Measurements from ENCODE around the gene DDX11. TPM values are rescaled to one million over a fixed set of nuclear protein-coding genes. Genes with fewer than 3 reads are reported as not detected.
"Not testable (repeated sequence)": the region's sequence is repeated elsewhere in the genome, so short reads cannot be mapped to it uniquely, and the experiment has no call there.

The DDX11 gene
- polyA plus RNA-seq, 1 donor from 2014 or later: 22.3 TPM

DNA sequence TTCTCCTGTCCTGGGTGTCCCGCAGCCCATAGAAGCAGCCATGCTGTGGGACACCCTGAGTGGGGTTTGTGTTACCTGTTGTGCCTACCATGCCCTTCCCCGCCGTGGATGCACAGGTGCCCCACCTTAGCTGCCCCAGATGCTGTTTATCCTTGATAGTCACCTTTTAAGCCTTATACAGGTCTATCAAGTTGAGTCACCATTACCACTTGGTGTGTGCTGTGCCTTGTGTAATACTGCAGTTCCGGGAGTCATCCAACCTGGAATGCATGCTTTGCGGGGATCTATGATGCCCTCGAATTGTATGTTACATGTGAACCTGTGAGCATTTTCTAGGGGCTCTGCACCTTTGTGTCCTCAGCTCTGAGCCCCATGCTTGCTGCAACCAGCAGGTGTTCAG is 7.6 kb downstream of the DDX11 start:
- not testable (repeated sequence) for H3K27me3 Mint-ChIP-seq, H3K27ac Mint-ChIP-seq, H3K9me3 Mint-ChIP-seq, H3K36me3 Mint-ChIP-seq
- peaks cover 4 to 13% (median 5%) of the 10 kb centered on the region in 3 donors for H3K4me1 Mint-ChIP-seq
- H3K4me3 Mint-ChIP-seq: peak overlapping the region in 1 of 4 donors; percentile 3

DNA sequence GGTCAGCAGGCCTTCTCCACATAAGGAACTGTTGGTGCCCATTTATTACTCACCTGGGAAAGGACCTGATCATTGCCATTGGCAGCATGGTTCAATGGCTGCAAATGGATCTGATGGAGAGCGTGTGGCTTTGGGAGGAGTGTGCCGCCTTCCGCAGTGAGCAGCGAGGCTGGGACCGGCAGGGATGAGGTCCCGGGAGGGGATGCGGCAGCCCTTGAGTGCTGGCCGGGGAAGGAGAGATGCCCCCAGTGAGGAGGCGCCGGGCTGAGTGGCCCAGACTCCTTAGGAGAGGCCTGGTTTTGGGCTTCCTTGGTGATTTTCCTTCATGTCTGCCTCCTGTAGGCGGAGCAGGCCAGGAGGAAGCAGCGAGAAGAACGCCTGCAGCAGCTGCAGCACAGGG is 10.6 kb downstream of the DDX11 start:
- H3K27ac Mint-ChIP-seq, H3K4me1 Mint-ChIP-seq, H3K27me3 Mint-ChIP-seq, H3K9me3 Mint-ChIP-seq, H3K36me3 Mint-ChIP-seq, H3K4me3 Mint-ChIP-seq: not testable (repeated sequence)

DNA sequence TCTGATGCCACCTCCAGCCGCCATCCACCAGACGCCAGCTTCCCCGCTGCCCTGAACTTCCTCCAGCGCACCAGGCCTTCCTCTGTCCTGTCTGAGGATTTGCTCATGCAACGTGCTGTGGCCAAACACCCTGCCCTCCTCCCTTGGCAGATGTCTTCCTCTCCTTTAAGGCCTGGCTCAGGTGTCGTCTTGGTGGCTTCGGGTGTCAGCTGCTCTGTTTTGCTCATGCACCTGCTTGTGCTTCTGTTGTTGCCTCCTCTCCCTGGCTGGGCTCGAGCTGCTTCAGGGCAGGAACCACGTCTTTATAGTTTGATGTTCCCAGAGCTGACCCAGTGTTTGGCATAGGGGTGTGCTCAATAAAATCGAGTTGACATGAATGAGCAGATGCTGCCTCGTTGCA is 12.4 kb downstream of the DDX11 start:
- not testable (repeated sequence) for H3K36me3 Mint-ChIP-seq, H3K27ac Mint-ChIP-seq, H3K27me3 Mint-ChIP-seq, H3K9me3 Mint-ChIP-seq, H3K4me3 Mint-ChIP-seq, H3K4me1 Mint-ChIP-seq

GRCh38 chr12:31087486-31087885 is 13.8 kb downstream of the DDX11 start:
- not testable (repeated sequence) for H3K36me3 Mint-ChIP-seq, H3K27me3 Mint-ChIP-seq, H3K9me3 Mint-ChIP-seq, H3K27ac Mint-ChIP-seq, H3K4me3 Mint-ChIP-seq, H3K4me1 Mint-ChIP-seq

GRCh38 chr12:31087956-31088355 is 14.3 kb downstream of the DDX11 start:
- not testable (repeated sequence) for H3K4me3 Mint-ChIP-seq, H3K27ac Mint-ChIP-seq, H3K9me3 Mint-ChIP-seq, H3K36me3 Mint-ChIP-seq, H3K4me1 Mint-ChIP-seq, H3K27me3 Mint-ChIP-seq

DNA sequence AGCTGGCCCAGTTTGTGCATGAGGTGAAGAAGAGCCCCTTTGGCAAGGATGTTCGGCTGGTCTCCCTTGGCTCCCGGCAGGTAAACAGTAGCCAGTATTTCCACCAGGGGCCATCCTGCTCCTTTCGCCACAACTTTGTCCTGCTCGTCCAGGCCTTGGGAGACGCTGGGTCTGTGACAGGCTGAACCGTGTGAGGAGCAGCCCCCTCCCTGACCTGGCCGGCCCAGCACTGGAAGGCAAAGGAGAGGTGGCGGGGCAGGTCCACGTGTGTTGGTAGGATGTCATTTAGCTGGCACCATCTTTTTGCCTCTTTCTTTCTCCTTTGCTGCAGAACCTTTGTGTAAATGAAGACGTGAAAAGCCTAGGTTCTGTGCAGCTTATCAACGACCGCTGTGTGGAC is 15.4 kb downstream of the DDX11 start:
- no peaks in the 10 kb centered on the region for H3K4me1 Mint-ChIP-seq
- H3K9me3 Mint-ChIP-seq: no peaks in the 10 kb centered on the region
- no peaks in the 10 kb centered on the region for H3K27me3 Mint-ChIP-seq
- H3K36me3 Mint-ChIP-seq: no peaks in the 10 kb centered on the region
- no peak overlapping the region for H3K27ac Mint-ChIP-seq
- no peak overlapping the region for H3K4me3 Mint-ChIP-seq

DNA sequence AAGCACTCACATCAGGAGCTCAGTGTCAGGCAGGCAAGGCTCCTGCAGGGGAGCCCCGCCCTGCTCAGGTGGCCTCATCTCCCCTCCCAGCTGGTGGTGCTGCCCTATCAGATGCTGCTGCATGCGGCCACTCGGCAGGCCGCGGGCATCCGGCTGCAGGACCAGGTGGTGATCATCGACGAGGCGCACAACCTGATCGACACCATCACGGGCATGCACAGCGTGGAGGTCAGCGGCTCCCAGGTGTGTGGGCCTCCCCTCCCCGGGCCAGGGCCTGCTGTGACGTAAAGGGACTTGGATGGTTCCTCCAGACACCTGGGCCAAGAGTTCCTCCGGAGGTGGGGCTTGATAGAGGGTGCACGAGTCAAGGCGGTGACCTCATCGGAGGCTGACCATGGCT is 18.0 kb downstream of the DDX11 start:
- not testable (repeated sequence) for H3K27me3 Mint-ChIP-seq, H3K36me3 Mint-ChIP-seq

DNA sequence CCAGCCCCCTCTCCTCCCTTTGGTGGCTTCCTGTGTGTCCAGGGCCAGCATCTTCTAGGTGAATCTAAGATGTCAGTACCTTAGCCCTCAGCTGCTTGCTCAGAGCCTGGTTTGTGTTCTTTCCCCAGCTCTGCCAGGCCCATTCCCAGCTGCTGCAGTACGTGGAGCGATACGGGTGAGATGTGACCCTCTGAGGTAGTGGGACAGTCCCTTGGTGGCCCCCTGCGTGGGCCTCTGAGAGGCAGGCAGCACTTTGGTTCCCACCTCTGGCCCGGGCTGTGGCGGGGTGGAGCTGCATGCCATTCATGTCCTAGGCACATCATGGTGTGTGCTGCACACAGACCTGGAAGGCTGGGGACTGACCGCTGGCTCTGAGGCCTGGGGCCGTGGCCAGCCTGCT is 19.1 kb downstream of the DDX11 start:
- not testable (repeated sequence) for H3K27me3 Mint-ChIP-seq, H3K4me1 Mint-ChIP-seq, H3K9me3 Mint-ChIP-seq, H3K4me3 Mint-ChIP-seq, H3K36me3 Mint-ChIP-seq, H3K27ac Mint-ChIP-seq

More for the DNA sequence above, 18.0 kb downstream of the DDX11 start:
- not testable (repeated sequence) for H3K27ac Mint-ChIP-seq, H3K4me1 Mint-ChIP-seq, H3K9me3 Mint-ChIP-seq, H3K4me3 Mint-ChIP-seq

- peak overlapping the region in 1 of 3 donors; percentile 19 for H3K27ac Mint-ChIP-seq
Measured at GRCh38 chr12:31095080-31095860, 21.6 kb downstream of the DDX11 start.

GRCh38 chr12:31096251-31097065 is 22.8 kb downstream of the DDX11 start:
- H3K4me3 Mint-ChIP-seq, H3K9me3 Mint-ChIP-seq, H3K27me3 Mint-ChIP-seq, H3K36me3 Mint-ChIP-seq: not testable (repeated sequence)
- peak overlapping the region in 1 of 3 donors; percentile 19 for H3K27ac Mint-ChIP-seq
- peaks cover 10 to 11% (median 11%) of the 10 kb centered on the region in 3 donors for H3K4me1 Mint-ChIP-seq

More at GRCh38 chr12:31095080-31095860, 21.6 kb downstream of the DDX11 start:
- H3K9me3 Mint-ChIP-seq, H3K4me3 Mint-ChIP-seq, H3K36me3 Mint-ChIP-seq, H3K4me1 Mint-ChIP-seq, H3K27me3 Mint-ChIP-seq: not testable (repeated sequence)

GRCh38 chr12:31097819-31098218 is 24.2 kb downstream of the DDX11 start:
- H3K9me3 Mint-ChIP-seq, H3K36me3 Mint-ChIP-seq, H3K27ac Mint-ChIP-seq, H3K4me3 Mint-ChIP-seq, H3K27me3 Mint-ChIP-seq: not testable (repeated sequence)
- H3K4me1 Mint-ChIP-seq: peaks cover 10 to 11% (median 11%) of the 10 kb centered on the region in 3 donors

GRCh38 chr12:31098363-31098762 is 24.7 kb downstream of the DDX11 start:
- peaks cover 10 to 11% (median 11%) of the 10 kb centered on the region in 3 donors for H3K4me1 Mint-ChIP-seq
- not testable (repeated sequence) for H3K27me3 Mint-ChIP-seq, H3K4me3 Mint-ChIP-seq, H3K9me3 Mint-ChIP-seq, H3K27ac Mint-ChIP-seq, H3K36me3 Mint-ChIP-seq

- not testable (repeated sequence) for H3K36me3 Mint-ChIP-seq, H3K27ac Mint-ChIP-seq, H3K4me3 Mint-ChIP-seq, H3K27me3 Mint-ChIP-seq, H3K9me3 Mint-ChIP-seq
- H3K4me1 Mint-ChIP-seq: peaks cover 10 to 11% (median 11%) of the 10 kb centered on the region in 3 donors
Measured at GRCh38 chr12:31098771-31099170, 25.1 kb downstream of the DDX11 start.

DNA sequence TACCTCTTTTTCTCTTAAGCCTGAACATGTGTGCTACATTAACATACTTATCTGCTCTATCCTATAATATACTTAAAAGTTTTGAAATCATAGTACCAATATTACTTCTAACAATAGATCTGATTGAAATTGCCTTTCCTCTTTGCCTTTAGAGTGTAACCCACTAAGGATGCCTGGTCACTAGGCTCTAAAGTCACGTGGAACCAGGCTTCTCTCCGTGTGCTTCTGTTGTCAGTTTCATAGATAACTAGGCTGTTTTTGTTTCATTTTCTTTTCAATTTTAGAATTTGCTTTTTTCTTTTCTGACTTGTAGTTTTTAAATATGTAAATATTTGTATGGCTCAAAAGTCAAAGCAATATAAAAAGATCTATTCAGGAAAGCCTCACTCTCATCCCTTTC is 25.8 kb downstream of the DDX11 start:
- not testable (repeated sequence) for H3K36me3 Mint-ChIP-seq, H3K4me3 Mint-ChIP-seq, H3K9me3 Mint-ChIP-seq, H3K27me3 Mint-ChIP-seq
- peaks cover 10 to 11% (median 11%) of the 10 kb centered on the region in 3 donors for H3K4me1 Mint-ChIP-seq
- H3K27ac Mint-ChIP-seq: peak overlapping the region in 2 of 3 donors; percentile 1 to 91

- not testable (repeated sequence) for H3K36me3 Mint-ChIP-seq, H3K9me3 Mint-ChIP-seq, H3K27me3 Mint-ChIP-seq
- H3K4me3 Mint-ChIP-seq: peak overlapping the region; percentile 24 to 68 (median 52)
- peaks cover 10 to 11% (median 11%) of the 10 kb centered on the region in 3 donors for H3K4me1 Mint-ChIP-seq
- peak overlapping the region; percentile 91 to 97 (median 92) for H3K27ac Mint-ChIP-seq
Measured at GRCh38 chr12:31100503-31101208, 27.0 kb downstream of the DDX11 start.
